Fibroblast of lung (primary cell): ENCODE measurements around the gene ITLN2.

Source experiments
- CTCF ChIP-seq, 2 donors: IDR thresholded peaks in 1 of 2; conservative IDR thresholded peaks in 1 of 2; 1 replicate in 1 of 2; 2 replicates in 1 of 2; pipeline ENCODE4 v1.5.1; 2011 to 2012; ENCODE audit warnings: low read length in 2 of 2, control low read depth in 1 of 2, inconsistent platforms in 1 of 2, low read depth in 1 of 2, mild to moderate bottlenecking in 1 of 2
- EZH2 ChIP-seq: IDR thresholded peaks from 2 replicates; pipeline ENCODE4 v1.5.1; 2012; ENCODE audit warnings: low read length, control low read depth, mild to moderate bottlenecking; ENCODE audit errors: missing control alignments

- TF ChIP-seq CTCF (conservative IDR thresholded peaks at IDR 0.05 in 1 of 2, IDR thresholded peaks at IDR 0.05 in 1 of 2; ENCODE audit: low read depth in 1 of 2, low read length in 2 of 2) = peak; percentile 42 to 55
- no peak for TF ChIP-seq EZH2
Observed at GRCh38 chr1:160954158-160955104, at the start of gene ITLN2.
